GM12801 (cell line): ENCODE data around the gene SPATA45.

Experiments
- TF ChIP-seq, protein P1 (sequence below): IDR thresholded peaks from one replicate; pipeline ENCODE4 v1.5.1; 2011; ENCODE audit warnings: control low read depth; ENCODE audit not compliant: insufficient read length; ENCODE audit errors: extremely low read depth

SPATA45 gene

DNA sequence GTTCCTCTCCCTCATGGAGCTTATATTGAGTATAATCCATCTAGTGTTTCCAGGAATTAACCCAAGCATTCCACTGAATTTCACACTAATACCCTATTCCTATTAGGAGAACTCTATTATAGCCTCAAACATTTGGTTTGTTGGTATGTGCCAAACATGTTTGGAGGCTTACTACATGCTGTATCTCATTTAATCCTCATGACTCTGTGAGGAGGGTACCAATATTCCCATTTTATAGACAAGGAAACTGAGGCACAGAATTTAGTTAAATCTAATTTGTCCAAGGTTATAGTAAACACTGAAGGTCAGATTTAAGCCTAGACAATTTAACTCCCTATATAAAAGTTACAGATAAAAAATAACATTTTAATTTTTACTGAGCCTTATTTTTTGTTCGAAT lies 19.7 kb upstream of the SPATA45 start:
- TF ChIP-seq, protein P1, sequence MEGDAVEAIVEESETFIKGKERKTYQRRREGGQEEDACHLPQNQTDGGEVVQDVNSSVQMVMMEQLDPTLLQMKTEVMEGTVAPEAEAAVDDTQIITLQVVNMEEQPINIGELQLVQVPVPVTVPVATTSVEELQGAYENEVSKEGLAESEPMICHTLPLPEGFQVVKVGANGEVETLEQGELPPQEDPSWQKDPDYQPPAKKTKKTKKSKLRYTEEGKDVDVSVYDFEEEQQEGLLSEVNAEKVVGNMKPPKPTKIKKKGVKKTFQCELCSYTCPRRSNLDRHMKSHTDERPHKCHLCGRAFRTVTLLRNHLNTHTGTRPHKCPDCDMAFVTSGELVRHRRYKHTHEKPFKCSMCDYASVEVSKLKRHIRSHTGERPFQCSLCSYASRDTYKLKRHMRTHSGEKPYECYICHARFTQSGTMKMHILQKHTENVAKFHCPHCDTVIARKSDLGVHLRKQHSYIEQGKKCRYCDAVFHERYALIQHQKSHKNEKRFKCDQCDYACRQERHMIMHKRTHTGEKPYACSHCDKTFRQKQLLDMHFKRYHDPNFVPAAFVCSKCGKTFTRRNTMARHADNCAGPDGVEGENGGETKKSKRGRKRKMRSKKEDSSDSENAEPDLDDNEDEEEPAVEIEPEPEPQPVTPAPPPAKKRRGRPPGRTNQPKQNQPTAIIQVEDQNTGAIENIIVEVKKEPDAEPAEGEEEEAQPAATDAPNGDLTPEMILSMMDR = no peak

DNA sequence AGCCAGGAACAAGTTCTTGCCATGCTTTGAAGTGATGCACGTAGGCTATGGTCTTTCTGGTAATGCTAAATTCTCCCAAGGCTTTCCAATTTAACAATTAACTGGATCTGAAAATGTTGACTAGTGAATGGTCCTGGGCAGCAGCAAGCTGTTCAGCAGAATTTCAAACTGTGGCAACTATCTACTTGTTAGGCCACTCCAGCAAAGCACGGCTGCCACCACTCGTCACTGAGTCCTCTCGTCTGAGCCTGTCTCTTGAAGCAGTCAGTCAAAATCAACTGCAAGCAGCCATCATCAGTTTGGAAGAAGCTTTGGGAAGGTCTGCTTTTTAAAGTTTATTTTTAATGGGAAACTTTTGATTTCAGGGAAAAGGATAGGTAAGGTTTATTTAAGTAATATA lies 16.8 kb upstream of the SPATA45 start:
- TF ChIP-seq, protein P1 = no peak

DNA sequence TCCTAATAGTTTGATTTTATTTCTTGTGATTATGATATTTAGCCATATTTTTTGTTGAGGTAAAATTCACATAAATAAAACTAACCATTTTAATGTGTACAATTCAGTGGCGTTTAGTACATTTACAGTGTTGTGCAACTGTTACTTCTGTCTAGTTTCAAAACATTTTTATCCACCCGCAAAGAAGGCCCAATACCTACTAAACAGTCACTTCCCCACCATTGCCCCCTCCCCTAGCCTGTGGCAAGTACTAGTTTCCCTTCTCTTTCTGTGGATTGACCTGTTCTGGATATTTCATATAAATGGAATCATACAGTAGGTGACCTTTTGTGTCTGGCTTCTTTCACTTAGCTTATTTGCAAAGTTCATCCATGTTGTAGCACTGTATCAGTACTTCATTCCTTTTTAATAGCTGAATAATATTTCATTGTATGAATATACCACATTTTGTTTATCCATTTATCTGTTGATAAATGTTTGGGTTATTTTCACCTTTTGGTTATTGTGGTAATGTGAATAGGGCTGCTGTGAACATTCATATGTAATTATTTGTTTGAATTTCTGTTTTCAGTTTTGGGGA lies 14.8 kb upstream of the SPATA45 start:
- TF ChIP-seq, protein P1 = no peak

DNA sequence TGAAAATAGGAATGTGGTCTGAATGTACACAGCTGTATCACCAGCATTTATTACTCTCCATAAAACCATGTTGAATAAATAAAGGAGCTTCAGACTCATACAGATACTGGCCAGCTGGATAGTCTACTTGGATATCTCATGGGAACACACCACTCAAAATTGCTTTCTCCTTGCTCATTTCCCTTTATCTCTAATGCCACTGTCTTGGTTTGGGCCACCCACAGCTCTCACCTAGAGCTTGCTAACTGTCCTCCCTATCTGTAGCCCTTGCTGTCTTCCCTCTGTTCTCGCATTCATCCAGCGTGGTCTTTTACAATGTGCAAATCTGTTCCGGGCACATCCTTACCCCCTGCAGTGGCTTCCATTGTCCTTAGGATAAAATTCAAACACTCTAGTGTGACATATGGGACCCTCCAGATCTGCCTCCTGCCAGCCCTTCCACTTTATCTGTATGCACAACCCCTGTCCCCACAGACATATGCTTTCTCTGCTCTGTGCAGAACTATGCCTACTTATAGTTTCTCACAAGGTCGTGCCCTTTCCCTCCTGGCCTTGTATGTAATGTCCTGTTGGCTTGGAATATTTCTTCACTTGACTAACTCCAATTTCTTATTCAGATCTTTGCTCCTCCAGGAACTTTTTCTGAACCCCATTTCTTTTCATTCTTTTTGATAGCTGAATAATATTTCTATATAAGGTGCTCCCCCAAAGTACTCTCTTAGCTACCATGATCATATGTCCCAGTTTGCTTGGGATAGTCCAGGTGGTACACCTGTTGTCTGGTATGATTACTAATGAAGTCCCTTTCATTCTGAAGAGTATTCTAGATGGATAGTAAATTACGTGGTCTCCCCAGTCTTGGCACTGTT lies 13.5 kb upstream of the SPATA45 start:
- TF ChIP-seq, protein P1 = no peak

DNA sequence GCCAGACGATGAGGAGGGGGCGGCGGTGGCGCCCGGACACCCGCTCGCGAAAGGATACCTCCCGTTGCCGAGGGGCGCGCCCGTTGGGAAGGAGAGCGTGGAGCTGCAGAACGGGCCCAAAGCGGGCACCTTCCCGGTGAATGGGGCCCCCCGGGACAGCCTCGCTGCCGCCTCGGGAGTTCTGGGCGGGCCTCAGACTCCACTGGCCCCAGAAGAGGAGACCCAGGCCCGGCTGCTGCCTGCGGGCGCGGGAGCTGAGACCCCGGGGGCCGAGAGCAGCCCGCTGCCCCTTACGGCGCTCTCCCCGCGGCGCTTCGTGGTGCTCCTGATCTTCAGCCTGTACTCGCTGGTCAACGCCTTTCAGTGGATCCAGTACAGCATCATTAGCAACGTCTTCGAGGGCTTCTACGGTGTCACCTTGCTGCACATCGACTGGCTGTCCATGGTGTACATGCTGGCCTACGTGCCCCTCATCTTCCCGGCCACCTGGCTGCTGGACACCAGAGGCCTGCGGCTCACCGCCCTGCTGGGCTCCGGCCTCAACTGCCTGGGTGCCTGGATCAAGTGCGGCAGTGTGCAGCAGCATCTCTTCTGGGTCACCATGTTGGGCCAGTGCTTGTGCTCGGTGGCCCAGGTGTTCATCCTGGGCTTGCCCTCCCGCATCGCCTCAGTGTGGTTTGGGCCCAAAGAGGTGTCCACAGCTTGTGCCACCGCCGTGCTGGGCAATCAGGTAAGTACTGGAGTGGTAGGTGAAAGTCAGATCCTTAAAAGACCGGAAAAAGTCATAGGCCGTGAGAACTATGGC lies 11.2 kb upstream of the SPATA45 start:
- TF ChIP-seq, protein P1 = no peak

DNA sequence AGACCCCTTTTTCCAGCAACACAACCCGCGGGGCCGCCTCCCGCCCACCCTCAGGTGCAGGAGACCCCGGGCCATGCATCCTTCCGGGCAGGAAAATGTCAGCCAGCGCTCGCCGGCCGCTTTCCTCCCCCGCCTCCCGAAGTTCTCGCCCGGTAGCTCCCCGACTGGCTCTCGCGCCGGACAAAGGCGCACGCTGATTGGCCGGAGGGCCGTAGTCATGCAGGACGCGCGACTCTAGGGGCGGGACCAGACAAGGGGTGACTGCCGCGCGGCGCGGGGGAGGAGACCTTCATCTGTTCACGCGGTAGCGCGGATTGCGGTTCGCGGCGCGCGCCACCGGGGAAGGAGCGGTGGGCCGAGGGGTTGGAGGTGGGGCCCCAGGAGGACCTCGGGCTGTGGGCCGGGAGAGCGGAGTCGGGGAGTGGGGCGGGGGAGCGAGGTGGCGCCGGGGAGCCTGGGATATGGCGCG lies 10.6 kb upstream of the SPATA45 start, which contains the start of gene FLVCR1:
TSS of gene FLVCR1 (plus strand) at position 284 of the 469 bp plus-strand sequence. CDS start at position 462, 178 bp downstream.
- TF ChIP-seq, protein P1 = no peak

DNA sequence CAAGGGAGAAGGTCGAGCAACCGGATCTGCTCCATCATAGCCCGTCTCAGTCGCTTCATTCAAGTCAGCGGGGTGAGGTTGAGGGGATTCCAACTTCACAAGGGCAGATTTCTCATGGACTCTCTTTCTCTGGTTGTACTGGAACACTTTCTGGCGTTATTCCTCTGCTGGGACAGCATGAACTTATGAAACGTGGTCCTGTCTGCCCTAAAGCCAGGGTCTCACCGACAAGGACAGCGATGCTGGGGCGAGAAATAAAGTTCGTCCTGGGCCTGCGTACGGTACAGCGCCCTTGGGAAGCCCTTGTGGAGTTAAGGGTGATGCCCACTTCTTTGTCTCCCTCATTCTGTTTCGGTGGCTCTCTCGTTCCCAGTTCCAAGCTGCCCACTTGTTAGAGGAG lies 9.3 kb upstream of the SPATA45 start:
- TF ChIP-seq, protein P1 = no peak
